Erythroblast (primary cell): ENCODE measurements around the gene AIFM2.

Experiments used
- GATA1 ChIP-seq: IDR thresholded peaks from 2 replicates; pipeline ENCODE4 v1.6.1; 2011; ENCODE audit warnings: low read depth, mild to moderate bottlenecking, control low read depth, low read length, moderate library complexity
- POLR2A ChIP-seq: IDR thresholded peaks from 2 replicates; pipeline ENCODE4 v1.6.1; 2011; ENCODE audit warnings: mild to moderate bottlenecking, low read length

GRCh38 chr10:70074971-70075370 lies 57.7 kb downstream of the AIFM2 start:
- TF ChIP-seq POLR2A = no peak
- TF ChIP-seq GATA1 = no peak
